ENCODE results near the gene C8A. TPM values are rescaled to one million over a fixed set of nuclear protein-coding genes. Genes with fewer than 3 reads are reported as not detected.
A peak's percentile ranks its signal among the peaks of the same experiment; 100 is the strongest.

The C8A gene
- total RNA-seq, 6 donors from 2014 or later, result 0.09 TPM; not detected in 5

GRCh38 chr1:56825436-56825835 is 29.2 kb upstream of the C8A start:
- DNase-seq (no peak), ATAC-seq (ENCODE audit: low FRiP score in 2 of 2) (no peak)
- Histone ChIP-seq H3K27ac (no peak overlapping the region), H3K4me3 (no peak overlapping the region), H3K4me1 (peaks cover 5 to 9% (median 8%) of the 10 kb centered on the region in 4 donors), H3K36me3 (no peaks in the 10 kb centered on the region), H3K27me3 (no peaks in the 10 kb centered on the region), H3K9me3 (no peaks in the 10 kb centered on the region)
- 67 to 74% methylated on average over 4 of the region's 4 CpGs for WGBS, 2 donors
- TF ChIP-seq CTCF (IDR thresholded peaks at IDR 0.05) (no peak), POLR2AphosphoS5 (IDR thresholded peaks at IDR 0.05) (no peak), EP300 (IDR thresholded peaks at IDR 0.05) (no peak), POLR2A (IDR thresholded peaks at IDR 0.05) (no peak)

- ATAC-seq (ENCODE audit: low FRiP score in 2 of 2) (no peak), DNase-seq (no peak)
- Histone ChIP-seq H3K4me1 (no peaks in the 10 kb centered on the region), H3K27ac (no peak overlapping the region), H3K36me3 (no peaks in the 10 kb centered on the region), H3K4me3 (no peak overlapping the region), H3K27me3 (no peaks in the 10 kb centered on the region), H3K9me3 (no peaks in the 10 kb centered on the region)
- TF ChIP-seq POLR2AphosphoS5 (IDR thresholded peaks at IDR 0.05), result no peak
- no peak for TF ChIP-seq POLR2A (IDR thresholded peaks at IDR 0.05)
- TF ChIP-seq EP300 (IDR thresholded peaks at IDR 0.05), result no peak
Observed at GRCh38 chr1:56827711-56828110, 26.9 kb upstream of the C8A start.

DNA sequence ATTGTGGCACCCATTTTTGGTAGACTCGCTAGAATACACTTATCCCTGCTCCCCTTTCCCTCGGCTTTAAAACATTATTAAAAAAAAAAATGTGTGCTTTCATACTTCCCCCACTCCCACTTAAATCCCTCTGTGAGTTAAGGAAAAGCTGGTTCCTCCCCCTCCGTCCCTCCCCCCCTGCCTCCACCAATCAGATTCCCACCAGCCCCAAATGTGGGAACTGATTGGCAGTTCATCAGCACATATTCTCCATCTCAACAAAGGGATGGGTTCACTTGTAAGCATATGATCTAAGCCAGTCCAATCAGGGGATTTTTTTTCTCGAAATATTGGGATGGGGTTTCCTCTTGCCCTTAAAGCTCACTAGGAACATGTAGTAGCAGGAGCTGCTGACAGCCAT is 24.5 kb upstream of the C8A start:
- no peak for TF ChIP-seq POLR2AphosphoS5 (IDR thresholded peaks at IDR 0.05)
- TF ChIP-seq EP300 (IDR thresholded peaks at IDR 0.05), result no peak
- no peak for TF ChIP-seq CTCF (IDR thresholded peaks at IDR 0.05)
- TF ChIP-seq POLR2A (IDR thresholded peaks at IDR 0.05), result no peak
- no peaks in the 10 kb centered on the region for H3K9me3 ChIP-seq
- no peaks in the 10 kb centered on the region for H3K36me3 ChIP-seq
- H3K4me3 ChIP-seq, result no peak overlapping the region
- no peak overlapping the region for H3K27ac ChIP-seq
- no peak for ATAC-seq (ENCODE audit: low FRiP score in 2 of 2)
- no peaks in the 10 kb centered on the region for H3K4me1 ChIP-seq
- no peaks in the 10 kb centered on the region for H3K27me3 ChIP-seq
- DNase-seq, result no peak
- 82 to 87% methylated on average over 4 of the region's 4 CpGs for WGBS, 2 donors

GRCh38 chr1:56831871-56832693 is 22.5 kb upstream of the C8A start:
- no peak overlapping the region for H3K27ac ChIP-seq
- H3K4me1 ChIP-seq, result no peaks in the 10 kb centered on the region
- 17 to 21% methylated on average over 8 of the region's 8 CpGs for WGBS, 2 donors
- DNase-seq, result peak in 1 of 2 donors; percentile 65
- ATAC-seq (ENCODE audit: low FRiP score in 2 of 2), result peak; percentile 83
- H3K4me3 ChIP-seq, result no peak overlapping the region
- H3K27me3 ChIP-seq, result no peaks in the 10 kb centered on the region
- TF ChIP-seq CTCF (IDR thresholded peaks at IDR 0.05) (peak; percentile 64 to 97 (median 83)), POLR2A (IDR thresholded peaks at IDR 0.05) (no peak)
- H3K36me3 ChIP-seq, result no peaks in the 10 kb centered on the region
- no peaks in the 10 kb centered on the region for H3K9me3 ChIP-seq

GRCh38 chr1:56833088-56833487 is 21.5 kb upstream of the C8A start:
- no peak overlapping the region for H3K27ac ChIP-seq
- no peaks in the 10 kb centered on the region for H3K27me3 ChIP-seq
- H3K36me3 ChIP-seq, result no peaks in the 10 kb centered on the region
- no peak overlapping the region for H3K4me3 ChIP-seq
- TF ChIP-seq POLR2AphosphoS5 (IDR thresholded peaks at IDR 0.05) (no peak), POLR2A (IDR thresholded peaks at IDR 0.05) (no peak), EP300 (IDR thresholded peaks at IDR 0.05) (no peak), CTCF (IDR thresholded peaks at IDR 0.05) (no peak)
- DNase-seq (no peak), ATAC-seq (ENCODE audit: low FRiP score in 2 of 2) (no peak)
- H3K4me1 ChIP-seq, result no peaks in the 10 kb centered on the region
- 89 to 90% methylated on average over 4 of the region's 4 CpGs for WGBS, 2 donors
- H3K9me3 ChIP-seq, result no peaks in the 10 kb centered on the region
